ENCODE measurements around the gene ZNF678. TPM values are rescaled to one million over a fixed set of nuclear protein-coding genes. Genes with fewer than 3 reads are reported as not detected.

ZNF678 gene
- total and polyA plus RNA-seq, 2 donors (not counting 1 experiment from before 2014, with no cell fraction given): 5.5 to 16.0 TPM

- Histone ChIP-seq H3K9ac (ENCODE audit: low read length) (no peak overlapping the region), H3K27ac (ENCODE audit: low read length in 2 of 2) (no peak overlapping the region), H3K79me2 (ENCODE audit: control insufficient read depth, insufficient read depth, low read length) (no peaks in the 10 kb centered on the region), H2AFZ (ENCODE audit: insufficient read depth, low read depth, low read length, poor library complexity, severe bottlenecking) (no peak overlapping the region), H3K4me2 (replicated peaks; ENCODE audit: low read depth, low read length, poor library complexity, severe bottlenecking) (no peak overlapping the region), H3K9me3 (ENCODE audit: control extremely low read depth in 1 of 3, control insufficient read depth in 2 of 3, insufficient read depth in 1 of 3, low read length in 2 of 3) (peaks cover 0 to 18% (median 0%) of the 10 kb centered on the region in 3 donors), H4K20me1 (ENCODE audit: control insufficient read depth, insufficient read depth, low read length, poor library complexity, severe bottlenecking) (no peaks in the 10 kb centered on the region), H3K4me1 (ENCODE audit: control insufficient read depth in 2 of 2, insufficient read depth in 2 of 2, low read length in 2 of 2) (peaks cover 0 to 16% of the 10 kb centered on the region in 2 donors), H3K36me3 (replicated peaks in 1 of 2; ENCODE audit: control extremely low read depth in 1 of 2, control insufficient read depth in 1 of 2, extremely low read depth in 1 of 2, insufficient read depth in 2 of 2, low read length in 1 of 2) (no peaks in the 10 kb centered on the region), H3K27me3 (replicated peaks in 1 of 4; ENCODE audit: control extremely low read depth in 1 of 4, control insufficient read depth in 3 of 4, insufficient read depth in 4 of 4, low read length in 3 of 4) (peaks cover 0 to 7% (median 2%) of the 10 kb centered on the region in 4 experiments), H3K4me3 (ENCODE audit: control extremely low read depth in 1 of 5, extremely low read depth in 1 of 5, insufficient read depth in 1 of 5, low read depth in 2 of 5, low read length in 4 of 5) (no peak overlapping the region)
- no peak overlapping the region for H3K4me3 Mint-ChIP-seq
- ChIA-PET CTCF (no interaction called here), POLR2A (no interaction called here)
- H3K9me3 Mint-ChIP-seq (ENCODE audit: insufficient read depth): no peaks in the 10 kb centered on the region
- intact Hi-C loops (cut with micrococcal nuclease): no loop called here
- 77% methylated on average over 5 of the region's 5 CpGs for WGBS (ENCODE audit: insufficient coverage)
- H3K27ac Mint-ChIP-seq: no peak overlapping the region
- ATAC-seq (ENCODE audit: low read depth): no peak
- H3K4me1 Mint-ChIP-seq: peaks cover 3% of the 10 kb centered on the region
- no peak for TF ChIP-seq CTCF (IDR thresholded peaks at IDR 0.05)
- TF ChIP-seq EZH2 (IDR thresholded peaks at IDR 0.05; ENCODE audit: borderline replicate concordance, insufficient read depth, low read depth, low read length, poor library complexity, severe bottlenecking): no peak
- peaks cover 18% of the 10 kb centered on the region for H3K27me3 Mint-ChIP-seq
- DNase-seq: no peak
Measured at GRCh38 chr1:227546059-227546458, 17.3 kb upstream of the ZNF678 start.

- 98% methylated on average over 8 of the region's 8 CpGs for WGBS (ENCODE audit: insufficient coverage)
- H3K27ac Mint-ChIP-seq: no peak overlapping the region
- peaks cover 19% of the 10 kb centered on the region for H3K27me3 Mint-ChIP-seq
- no peaks in the 10 kb centered on the region for H4K20me1 ChIP-seq (ENCODE audit: control insufficient read depth, insufficient read depth, low read length, poor library complexity, severe bottlenecking)
- H3K79me2 ChIP-seq (ENCODE audit: control insufficient read depth, insufficient read depth, low read length): no peaks in the 10 kb centered on the region
- H3K27me3 ChIP-seq (replicated peaks in 1 of 4; ENCODE audit: control extremely low read depth in 1 of 4, control insufficient read depth in 3 of 4, insufficient read depth in 4 of 4, low read length in 3 of 4): peaks cover 0 to 7% (median 2%) of the 10 kb centered on the region in 4 experiments
- peaks cover 0 to 14% (median under 1%) of the 10 kb centered on the region in 3 donors for H3K9me3 ChIP-seq (ENCODE audit: control extremely low read depth in 1 of 3, control insufficient read depth in 2 of 3, insufficient read depth in 1 of 3, low read length in 2 of 3)
- ATAC-seq (ENCODE audit: low read depth) (no peak), DNase-seq (no peak)
- TF ChIP-seq CTCF (IDR thresholded peaks at IDR 0.05): no peak
- TF ChIP-seq EZH2 (IDR thresholded peaks at IDR 0.05; ENCODE audit: borderline replicate concordance, insufficient read depth, low read depth, low read length, poor library complexity, severe bottlenecking): no peak
- no peak overlapping the region for H3K9ac ChIP-seq (ENCODE audit: low read length)
- H3K4me2 ChIP-seq (replicated peaks; ENCODE audit: low read depth, low read length, poor library complexity, severe bottlenecking): no peak overlapping the region
- no peak overlapping the region for H3K4me3 Mint-ChIP-seq
- intact Hi-C loops (cut with micrococcal nuclease): no loop called here
- ChIA-PET POLR2A (no interaction called here), CTCF (no interaction called here)
- H3K4me3 ChIP-seq (ENCODE audit: control extremely low read depth in 1 of 5, extremely low read depth in 1 of 5, insufficient read depth in 1 of 5, low read depth in 2 of 5, low read length in 4 of 5): no peak overlapping the region
- H3K27ac ChIP-seq (ENCODE audit: low read length in 2 of 2): no peak overlapping the region
- no peaks in the 10 kb centered on the region for H3K36me3 ChIP-seq (replicated peaks in 1 of 2; ENCODE audit: control extremely low read depth in 1 of 2, control insufficient read depth in 1 of 2, extremely low read depth in 1 of 2, insufficient read depth in 2 of 2, low read length in 1 of 2)
- peaks cover 3% of the 10 kb centered on the region for H3K4me1 Mint-ChIP-seq
- peaks cover 0 to 12% of the 10 kb centered on the region in 2 donors for H3K4me1 ChIP-seq (ENCODE audit: control insufficient read depth in 2 of 2, insufficient read depth in 2 of 2, low read length in 2 of 2)
- peaks cover 3% of the 10 kb centered on the region for H3K9me3 Mint-ChIP-seq (ENCODE audit: insufficient read depth)
- H2AFZ ChIP-seq (ENCODE audit: insufficient read depth, low read depth, low read length, poor library complexity, severe bottlenecking): no peak overlapping the region
Measured at GRCh38 chr1:227546598-227547309, 16.6 kb upstream of the ZNF678 start.

Data from B cell (primary cell).